Astrocyte of the cerebellum (primary cell): ENCODE measurements around the gene DLG2.

Experiments
- DNase-seq: peaks from one replicate; pipeline ENCODE4 v3.0.0-alpha.2; 2011; ENCODE audit warnings: low read depth
- H3K4me3 ChIP-seq: 2 replicates; pipeline ENCODE4 v1.5.1; 2011; ENCODE audit warnings: mild to moderate bottlenecking, low read depth, low read length, moderate library complexity
- CTCF ChIP-seq: IDR thresholded peaks from 2 replicates; pipeline ENCODE4 v1.5.1; 2012; ENCODE audit warnings: low read length, low read depth, moderate library complexity, mild to moderate bottlenecking; ENCODE audit errors: missing control alignments
- in situ Hi-C: cut with HindIII; loops from 2 replicates; pipeline ENCODE4 v1.10.0; 2017; ENCODE audit warnings: low sequenced_read_pairs

The DLG2 gene

GRCh38 chr11:83523676-83524075 is 2103.5 kb downstream of the DLG2 start:
- DNase-seq: no peak
- in situ Hi-C loops: no loop called here
- no peak for TF ChIP-seq CTCF

GRCh38 chr11:83522911-83523310 is 2104.2 kb downstream of the DLG2 start:
- no peak for TF ChIP-seq CTCF
- DNase-seq: no peak
- in situ Hi-C loops: no loop called here
- no peak overlapping the region for H3K4me3 ChIP-seq

More at GRCh38 chr11:83523676-83524075, 2103.5 kb downstream of the DLG2 start:
- H3K4me3 ChIP-seq: no peak overlapping the region

GRCh38 chr11:83521647-83522596 is 2105.2 kb downstream of the DLG2 start:
- in situ Hi-C loops: no loop called here
- no peak overlapping the region for H3K4me3 ChIP-seq
- TF ChIP-seq CTCF: peak; percentile 6
- DNase-seq: no peak

GRCh38 chr11:83520849-83521248 is 2106.3 kb downstream of the DLG2 start:
- DNase-seq: no peak
- in situ Hi-C loops: no loop called here
- no peak for TF ChIP-seq CTCF
- no peak overlapping the region for H3K4me3 ChIP-seq

- in situ Hi-C loops: no loop called here
- TF ChIP-seq CTCF: no peak
- H3K4me3 ChIP-seq: no peak overlapping the region
- no peak for DNase-seq
These were observed 2115.5 kb downstream of the DLG2 start for GRCh38 chr11:83511646-83512045.

- no peak overlapping the region for H3K4me3 ChIP-seq
- TF ChIP-seq CTCF: no peak
- DNase-seq: no peak
- in situ Hi-C loops: no loop called here
These were observed 2116.3 kb downstream of the DLG2 start for GRCh38 chr11:83510530-83511460.
